CD4-positive, alpha-beta T cell treated with Interleukin-15 for 1 hour (primary cell): ENCODE data around the gene ZNF674.
"Not testable (repeated sequence)": the region's sequence is repeated elsewhere in the genome, so short reads cannot be mapped to it uniquely, and the experiment has no call there.

Experiments used
- DNase-seq: peaks from one replicate; pipeline ENCODE4 v3.0.0-alpha.2; 2020

The ZNF674 gene

DNA sequence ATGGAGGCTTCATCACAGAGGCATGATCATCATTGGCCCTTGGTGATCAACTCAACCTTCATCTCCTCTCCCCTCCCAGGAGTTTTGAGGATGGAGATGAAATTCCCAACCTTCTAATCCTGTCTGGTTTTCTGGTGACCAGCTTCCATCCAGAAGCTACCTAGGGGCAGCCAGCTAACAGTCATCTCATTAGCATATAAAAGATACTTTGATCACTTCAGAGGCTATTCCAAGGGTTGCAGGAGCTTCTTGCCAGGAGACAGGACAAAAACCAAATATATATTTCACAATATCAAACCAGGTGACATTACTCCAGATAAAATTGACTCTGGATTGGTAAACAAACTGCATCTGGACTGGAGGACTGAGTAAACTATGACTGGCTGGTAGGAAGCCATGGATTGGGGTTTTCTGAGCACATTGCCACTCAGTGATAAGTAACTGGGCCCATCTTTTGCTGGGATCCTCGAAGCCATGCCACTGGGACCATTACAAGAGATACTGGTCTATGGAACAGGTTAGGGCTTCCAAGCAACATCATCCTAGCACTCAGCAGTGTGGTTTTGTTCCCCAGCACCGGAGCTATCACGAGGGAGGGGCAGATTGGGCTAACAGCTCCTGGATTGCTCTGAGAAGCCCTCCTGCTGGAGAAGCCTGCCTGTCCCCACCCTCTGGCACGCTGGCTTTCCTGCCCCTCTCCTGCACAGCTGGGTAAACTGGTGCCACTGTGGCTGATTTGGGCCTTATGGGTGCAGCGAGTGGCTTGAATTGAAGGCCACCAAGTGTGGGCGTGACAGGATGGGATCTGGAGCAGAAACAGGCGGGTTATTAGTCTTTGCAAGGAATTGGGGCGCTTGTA lies 84.2 kb downstream of the ZNF674 start:
- DNase-seq: not testable (repeated sequence)

DNA sequence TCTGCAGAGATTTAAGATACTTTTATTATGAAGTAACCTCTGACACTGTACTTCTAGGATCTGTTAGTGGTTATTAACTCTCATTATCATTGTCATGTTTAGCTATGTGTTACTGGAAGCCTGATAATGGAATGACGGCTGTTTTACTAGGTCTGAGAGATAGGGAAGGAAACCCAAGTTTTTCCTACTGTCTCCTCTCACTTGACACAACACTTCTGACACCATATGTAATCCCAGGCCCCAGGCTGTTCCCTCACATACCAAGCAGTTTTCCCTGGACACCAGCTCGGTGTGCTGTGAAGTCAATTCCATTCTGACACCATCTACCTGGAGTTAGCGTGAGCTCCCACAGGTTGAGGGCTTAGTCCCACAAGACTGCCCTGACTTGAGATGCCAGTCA lies 85.6 kb downstream of the ZNF674 start:
- DNase-seq: no peak

DNA sequence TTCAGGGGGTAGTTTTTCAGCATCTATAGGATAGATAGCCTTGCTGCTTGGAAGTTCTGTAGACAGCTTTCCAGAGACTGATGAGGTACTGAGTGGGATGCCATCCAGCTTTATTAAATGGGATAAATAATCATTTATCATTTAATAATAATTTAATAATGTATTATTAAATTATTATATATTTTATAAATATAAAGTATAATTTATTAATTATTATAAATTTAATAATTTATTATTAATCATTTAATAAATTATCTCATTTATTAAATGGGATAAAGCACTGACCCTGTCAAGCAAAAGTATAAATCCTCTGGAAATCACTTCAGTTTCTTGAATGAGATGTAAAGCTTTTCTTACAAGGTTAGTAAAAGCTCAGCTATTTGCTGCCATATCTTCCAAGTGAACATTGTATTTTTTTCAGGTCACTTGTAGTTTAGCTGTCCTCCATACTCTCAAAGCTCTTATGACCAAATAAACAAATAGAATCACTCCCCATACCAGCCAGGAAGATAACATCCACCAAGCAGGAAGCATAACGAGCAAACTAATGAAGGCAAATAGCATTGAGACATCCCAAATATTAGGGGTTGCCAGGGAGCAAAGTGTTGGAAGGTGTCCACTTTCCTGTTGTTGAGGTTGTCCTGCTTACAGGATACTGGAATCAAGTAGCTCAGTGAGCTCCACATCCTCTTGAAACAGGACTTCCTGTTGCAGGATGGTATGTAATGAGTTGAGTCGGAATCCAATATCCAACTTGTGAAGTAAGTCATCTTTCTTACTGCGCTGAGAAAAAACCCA lies 88.9 kb downstream of the ZNF674 start:
- DNase-seq: no peak
